Measurements from ENCODE around the gene MAPKAPK2.

The MAPKAPK2 gene

DNA sequence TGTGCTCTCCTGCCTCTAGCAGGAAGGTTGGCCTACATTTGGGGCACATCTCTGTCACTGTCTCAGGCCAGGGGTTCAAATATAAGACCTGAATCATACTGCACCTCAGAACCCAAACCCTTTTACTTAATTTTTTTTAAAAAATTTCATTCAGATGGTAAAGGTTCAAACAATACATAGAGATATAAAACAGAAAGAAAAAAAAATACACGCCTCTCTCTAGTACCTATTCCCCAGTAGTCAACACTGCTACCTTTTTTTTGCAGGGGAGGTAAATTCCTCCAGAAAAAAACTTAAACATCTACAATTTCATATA is 32.9 kb downstream of the MAPKAPK2 start:
- no peak for DNase-seq (ENCODE audit: low read depth in 2 of 2, low spot score in 1 of 2)

DNA sequence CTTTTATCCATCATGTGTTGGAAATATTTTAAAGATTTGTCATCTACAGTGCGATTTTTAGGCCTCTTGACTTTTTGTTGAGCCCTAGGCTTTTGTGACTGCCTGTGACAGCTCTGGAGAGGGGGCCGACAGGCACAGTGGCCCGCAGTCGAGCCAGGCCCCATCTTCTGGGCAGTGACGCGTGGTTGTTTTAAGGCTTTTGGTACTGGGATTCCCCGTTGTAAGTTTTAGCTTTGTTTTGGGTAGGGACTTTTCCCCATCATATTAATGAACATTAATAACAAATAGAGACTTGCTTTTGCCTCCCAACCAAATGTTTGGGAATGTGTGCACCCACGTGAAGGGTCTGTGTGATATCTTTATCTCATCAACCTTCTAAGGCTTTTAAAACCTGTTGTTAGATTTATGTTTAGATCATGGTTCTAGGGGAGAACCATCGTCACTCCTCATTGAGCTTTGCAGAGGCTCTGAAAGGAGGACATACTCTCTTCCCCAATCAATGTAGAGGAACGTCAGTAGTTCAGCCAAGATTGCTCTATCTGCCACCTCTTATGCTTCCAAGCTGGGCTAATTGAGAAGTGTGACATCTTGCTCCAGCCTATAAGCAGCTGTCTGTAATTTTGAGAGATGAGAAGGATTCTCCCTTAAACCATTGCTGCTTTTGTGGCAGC is 34.6 kb downstream of the MAPKAPK2 start:
- DNase-seq (ENCODE audit: low read depth in 2 of 2, low spot score in 1 of 2): no peak

DNA sequence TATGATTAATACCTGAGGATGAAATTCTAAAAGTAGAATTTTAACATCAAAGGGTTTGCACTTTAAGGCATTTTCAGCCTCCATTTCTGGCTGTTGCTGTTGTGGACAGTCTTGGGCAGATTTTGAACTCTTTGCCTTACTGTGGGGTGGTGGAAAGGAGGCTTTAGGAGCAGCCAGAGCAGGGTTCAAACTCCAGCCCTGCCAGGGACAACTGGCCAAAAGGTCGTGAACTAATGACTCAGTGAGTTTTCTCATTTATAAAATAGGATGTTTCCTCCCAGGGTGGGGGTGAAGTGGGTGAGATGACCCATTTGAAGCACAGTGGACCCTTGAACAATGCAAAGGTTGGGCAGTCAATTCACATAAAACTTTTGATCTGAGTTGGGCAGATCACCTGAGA is 36.7 kb downstream of the MAPKAPK2 start:
- DNase-seq (ENCODE audit: low read depth in 2 of 2, low spot score in 1 of 2): no peak

DNA sequence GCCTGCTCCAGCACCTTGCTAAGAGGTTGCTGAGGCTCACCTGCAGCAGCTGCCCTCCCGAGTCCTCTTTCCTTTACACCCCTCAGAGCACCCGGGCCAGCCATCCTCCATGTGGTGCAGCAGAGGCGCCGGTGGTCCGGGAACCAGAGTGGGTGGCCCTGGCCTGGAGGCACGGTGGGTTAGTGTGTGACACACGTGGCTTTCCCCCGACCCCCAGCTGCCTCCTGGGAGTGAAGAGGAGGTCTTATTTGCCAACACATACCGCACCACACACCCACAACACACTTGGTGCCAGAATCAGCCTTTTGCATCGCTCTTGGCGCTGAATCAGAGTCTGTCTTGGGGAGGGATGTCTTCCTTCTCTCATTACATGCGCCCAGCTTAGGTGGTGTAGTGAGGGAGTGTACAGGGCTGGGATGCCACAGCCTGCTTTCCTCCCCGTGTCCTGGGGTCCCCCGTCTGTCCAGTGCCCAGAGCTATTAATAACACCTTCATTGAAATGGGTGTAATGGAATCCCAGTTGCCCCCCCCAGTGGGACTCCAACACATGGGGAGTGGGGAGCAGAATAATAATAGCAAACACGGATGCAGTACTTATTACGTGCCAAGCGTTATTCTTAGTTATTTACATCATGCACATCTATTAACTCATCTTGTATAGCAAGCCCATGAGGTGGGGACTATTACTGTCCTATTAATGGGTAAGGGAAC is 38.2 kb downstream of the MAPKAPK2 start:
- DNase-seq (ENCODE audit: low read depth in 2 of 2, low spot score in 1 of 2): no peak

DNA sequence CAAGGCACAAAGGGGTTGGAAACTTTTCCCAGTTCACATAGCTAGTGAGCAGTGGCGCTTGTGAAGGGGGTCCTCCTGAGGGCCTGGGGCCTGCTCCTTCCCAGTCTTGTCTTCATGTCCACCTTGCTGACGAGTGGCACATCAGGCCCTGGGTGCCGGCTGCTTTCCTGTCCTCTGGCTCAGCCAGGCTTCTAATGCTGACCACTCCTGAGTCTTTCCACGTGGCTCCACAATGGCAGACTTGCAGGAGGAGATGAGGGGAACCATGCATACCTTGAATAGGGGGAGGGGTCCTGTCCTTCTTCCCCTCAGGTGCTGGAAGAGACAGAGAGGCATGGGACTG is 38.7 kb downstream of the MAPKAPK2 start:
- no peak for DNase-seq (ENCODE audit: low read depth in 2 of 2, low spot score in 1 of 2)

DNA sequence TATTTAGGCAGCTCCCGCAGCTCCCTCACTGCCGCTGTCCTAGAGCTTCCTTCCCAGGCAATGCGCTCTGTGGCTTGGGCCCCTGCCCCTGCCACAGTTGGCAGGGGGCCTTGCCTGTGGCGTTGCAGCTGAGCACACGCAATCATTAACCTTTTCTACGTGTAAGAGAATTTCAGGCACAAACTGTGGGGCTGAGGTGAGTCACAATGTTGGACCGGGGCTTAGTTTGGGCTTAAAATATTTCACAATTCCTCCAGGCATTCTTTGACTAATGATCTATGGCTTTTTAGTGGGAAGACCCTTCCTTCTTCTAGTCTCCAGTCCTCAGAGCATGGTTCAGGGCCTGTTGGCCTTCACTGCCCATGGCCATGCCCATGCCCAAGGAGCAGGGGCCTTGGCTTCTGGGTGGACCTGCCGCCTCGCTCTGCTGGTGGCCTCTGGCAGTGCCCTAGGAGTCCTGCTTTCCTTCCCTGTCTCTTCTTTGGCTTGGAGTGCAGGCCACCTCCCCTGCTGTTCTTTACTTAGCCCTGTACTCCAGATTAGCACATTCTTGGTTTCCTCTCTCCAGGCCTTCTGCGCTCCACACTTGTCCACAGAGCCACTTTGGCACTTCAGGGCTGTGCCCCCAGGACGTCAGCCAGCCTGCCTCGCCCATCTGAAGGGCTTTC is 39.2 kb downstream of the MAPKAPK2 start:
- no peak for DNase-seq (ENCODE audit: low read depth in 2 of 2, low spot score in 1 of 2)

DNA sequence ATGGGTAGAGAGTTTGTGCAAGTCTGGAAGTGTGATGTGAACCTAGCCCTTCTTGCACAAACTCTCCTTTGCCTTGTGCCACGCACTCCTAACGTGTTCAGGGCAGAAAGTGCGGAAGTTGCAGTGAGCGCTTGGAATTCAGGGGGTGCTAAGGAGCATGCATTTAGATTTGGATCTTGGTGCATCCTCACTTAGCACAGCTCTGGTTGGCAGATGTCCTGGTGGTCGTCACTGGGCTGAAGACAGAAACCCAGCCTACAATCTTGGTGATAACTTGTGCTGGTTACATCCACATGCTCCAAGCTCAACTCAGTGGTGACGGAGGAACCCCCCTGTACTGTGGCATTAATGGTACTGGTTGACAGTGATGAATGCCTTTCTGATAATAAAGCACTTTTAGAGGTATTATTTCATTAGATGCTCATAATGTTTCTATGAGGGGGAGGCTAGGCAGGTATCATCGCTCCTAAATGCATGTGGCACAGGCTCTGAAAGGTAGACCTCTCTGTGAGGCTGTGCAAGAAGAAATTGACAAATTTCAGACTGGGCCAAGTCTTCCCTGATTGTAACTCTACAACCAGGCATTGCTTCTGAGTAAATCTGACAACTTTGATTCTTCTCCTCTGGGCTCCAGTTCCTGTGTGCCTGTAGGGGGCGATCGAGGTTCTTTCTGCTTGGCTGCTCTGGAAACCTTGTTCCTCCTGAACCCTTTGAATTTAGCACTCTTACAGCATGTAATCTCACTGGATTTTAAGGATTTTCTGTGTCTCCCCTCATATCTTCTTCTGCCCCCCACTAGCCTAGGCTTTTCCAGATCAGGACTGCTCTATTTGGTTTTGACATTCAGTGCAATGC is 40.6 kb downstream of the MAPKAPK2 start:
- peak in 1 of 2 donors; percentile 21 for DNase-seq (ENCODE audit: low read depth in 2 of 2, low spot score in 1 of 2)

DNA sequence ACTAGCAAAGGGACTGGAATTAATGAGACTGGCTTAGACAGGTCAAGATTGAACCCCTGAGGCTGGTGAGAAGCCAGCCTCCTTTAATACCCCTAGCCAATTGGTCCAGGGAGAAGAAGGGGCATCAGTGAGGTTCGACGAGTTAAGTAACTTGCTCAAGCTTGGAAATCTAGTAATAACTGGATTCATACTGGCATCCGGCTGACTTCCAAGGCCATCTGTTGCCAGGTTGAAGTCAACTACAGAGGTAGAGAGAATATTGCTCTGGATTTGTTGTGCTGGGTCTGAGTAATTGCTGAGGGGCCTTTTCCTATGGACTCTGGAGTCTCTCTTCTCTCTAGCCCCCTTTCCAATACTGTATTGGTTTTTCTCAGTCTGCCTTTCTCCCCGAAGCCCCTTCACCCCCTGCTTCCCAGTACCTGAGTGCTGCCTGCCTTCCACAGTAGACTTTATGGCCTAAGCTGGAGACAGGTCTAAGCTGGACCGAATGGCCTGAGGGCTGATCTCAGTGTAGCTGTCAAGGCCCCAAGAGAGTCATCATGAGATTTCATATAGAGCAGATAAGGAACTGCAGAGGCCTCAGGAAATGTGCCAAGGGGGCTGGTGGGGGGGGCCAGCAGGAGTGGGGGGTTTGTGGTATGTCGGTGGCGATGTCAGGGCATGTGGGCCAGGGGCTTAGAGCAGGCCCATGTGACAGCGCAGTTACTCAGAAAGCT is 43.4 kb downstream of the MAPKAPK2 start:
- DNase-seq (ENCODE audit: low read depth in 2 of 2, low spot score in 1 of 2): no peak

DNA sequence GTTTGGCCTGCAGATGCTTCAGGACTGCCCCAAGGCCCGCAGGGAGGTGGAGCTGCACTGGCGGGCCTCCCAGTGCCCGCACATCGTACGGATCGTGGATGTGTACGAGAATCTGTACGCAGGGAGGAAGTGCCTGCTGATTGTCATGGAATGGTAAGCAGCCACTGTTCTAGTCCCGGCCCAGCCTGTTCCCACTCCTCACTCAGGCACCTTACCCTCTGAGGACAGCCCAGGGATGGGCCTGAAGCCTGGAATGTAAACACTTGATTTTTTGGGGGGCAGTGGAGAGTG is 43.9 kb downstream of the MAPKAPK2 start:
- DNase-seq (ENCODE audit: low read depth in 2 of 2, low spot score in 1 of 2): no peak

DNA sequence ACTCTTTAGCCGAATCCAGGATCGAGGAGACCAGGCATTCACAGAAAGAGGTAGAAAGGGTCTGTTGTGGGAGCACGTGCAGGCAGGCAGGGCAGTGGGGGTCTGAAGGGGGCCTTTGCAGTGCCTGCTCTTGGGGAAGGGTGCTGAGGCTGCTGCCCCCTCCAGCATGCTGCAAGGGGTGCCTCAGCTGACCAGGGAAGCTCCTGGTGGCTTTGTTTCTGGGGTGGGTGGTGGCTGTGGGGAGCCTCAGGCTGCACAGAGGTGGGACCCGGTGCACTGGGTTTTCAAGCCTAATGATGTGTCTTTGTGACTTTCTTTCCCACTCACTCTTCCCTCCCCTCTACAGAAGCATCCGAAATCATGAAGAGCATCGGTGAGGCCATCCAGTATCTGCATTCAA is 44.3 kb downstream of the MAPKAPK2 start:
- no peak for DNase-seq (ENCODE audit: low read depth in 2 of 2, low spot score in 1 of 2)

DNA sequence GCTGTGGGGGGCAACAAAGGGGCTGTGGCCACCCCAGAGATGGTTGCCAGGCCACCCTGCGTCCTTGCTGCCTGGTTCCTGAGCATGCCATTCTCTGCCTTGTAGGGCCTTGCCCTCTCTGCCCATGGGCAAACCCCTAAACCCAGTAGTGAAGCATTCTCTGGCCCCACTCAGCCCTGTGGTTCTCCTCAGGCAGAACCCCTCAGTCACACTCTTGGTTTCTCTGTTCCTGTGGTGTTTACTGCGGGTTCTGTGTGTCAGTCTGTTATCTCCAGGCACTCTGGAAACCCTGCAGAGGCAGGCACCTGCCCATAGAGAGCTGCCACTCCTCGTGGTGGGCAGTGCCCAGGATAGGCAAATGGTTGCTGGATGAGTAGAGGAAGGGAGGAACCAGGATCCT is 44.8 kb downstream of the MAPKAPK2 start:
- DNase-seq (ENCODE audit: low read depth in 2 of 2, low spot score in 1 of 2): no peak

DNA sequence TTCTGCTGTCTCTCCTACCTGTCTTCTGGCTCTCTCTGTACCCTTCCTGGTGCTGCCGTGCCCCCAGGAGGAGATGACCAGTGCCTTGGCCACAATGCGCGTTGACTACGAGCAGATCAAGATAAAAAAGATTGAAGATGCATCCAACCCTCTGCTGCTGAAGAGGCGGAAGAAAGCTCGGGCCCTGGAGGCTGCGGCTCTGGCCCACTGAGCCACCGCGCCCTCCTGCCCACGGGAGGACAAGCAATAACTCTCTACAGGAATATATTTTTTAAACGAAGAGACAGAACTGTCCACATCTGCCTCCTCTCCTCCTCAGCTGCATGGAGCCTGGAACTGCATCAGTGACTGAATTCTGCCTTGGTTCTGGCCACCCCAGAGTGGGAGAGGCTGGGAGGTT is 47.8 kb downstream of the MAPKAPK2 start:
- DNase-seq (ENCODE audit: low read depth in 2 of 2, low spot score in 1 of 2): no peak

DNA sequence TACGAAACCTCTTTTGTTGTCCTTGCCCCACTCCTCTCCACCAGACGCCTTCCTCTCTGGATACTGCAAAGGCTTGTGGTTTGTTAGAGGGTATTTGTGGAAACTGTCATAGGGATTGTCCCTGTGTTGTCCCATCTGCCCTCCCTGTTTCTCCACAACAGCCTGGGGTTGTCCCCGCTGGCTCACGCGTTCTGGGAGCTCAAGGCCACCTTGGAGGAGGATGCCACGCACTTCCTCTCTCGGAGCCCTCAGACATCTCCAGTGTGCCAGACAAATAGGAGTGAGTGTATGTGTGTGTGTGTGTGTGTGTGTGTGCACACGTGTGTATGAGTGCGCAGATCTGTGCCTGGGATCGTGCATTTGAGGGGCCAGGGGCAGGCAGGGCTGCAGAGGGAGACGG is 48.3 kb downstream of the MAPKAPK2 start:
- no peak for DNase-seq (ENCODE audit: low read depth in 2 of 2, low spot score in 1 of 2)

DNA sequence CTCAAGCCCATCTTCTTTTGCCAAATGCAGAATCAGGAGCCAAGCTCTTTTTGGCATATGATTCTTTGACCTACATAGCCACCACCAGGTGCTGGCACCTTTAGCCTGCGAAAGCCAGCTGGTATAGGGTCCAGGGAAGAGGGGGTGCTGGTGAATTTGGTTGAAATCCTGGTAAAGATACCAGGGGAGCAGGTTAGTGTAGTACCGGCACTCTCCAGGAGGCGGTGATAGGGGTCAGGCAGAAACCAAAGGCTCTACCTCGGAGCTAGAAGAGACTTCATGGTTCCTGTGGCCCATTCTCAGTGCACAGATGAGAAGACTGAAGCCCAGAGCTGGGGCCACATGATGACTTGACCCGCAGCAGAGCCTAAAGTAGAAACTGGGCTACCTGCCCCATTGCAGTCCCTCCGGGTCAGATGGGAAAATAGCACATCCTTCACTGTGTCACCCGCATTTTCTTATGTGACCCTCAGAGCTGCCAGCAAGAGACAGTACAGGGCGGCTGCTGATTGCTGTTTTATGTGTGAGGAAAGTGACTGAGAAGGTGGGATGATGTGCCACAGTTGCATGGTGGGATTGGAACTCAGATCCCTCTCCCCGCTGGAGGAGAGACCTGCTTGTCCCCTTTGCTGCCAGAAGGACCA is 49.9 kb downstream of the MAPKAPK2 start:
- DNase-seq (ENCODE audit: low read depth in 2 of 2, low spot score in 1 of 2): peak; percentile 61 to 66

DNA sequence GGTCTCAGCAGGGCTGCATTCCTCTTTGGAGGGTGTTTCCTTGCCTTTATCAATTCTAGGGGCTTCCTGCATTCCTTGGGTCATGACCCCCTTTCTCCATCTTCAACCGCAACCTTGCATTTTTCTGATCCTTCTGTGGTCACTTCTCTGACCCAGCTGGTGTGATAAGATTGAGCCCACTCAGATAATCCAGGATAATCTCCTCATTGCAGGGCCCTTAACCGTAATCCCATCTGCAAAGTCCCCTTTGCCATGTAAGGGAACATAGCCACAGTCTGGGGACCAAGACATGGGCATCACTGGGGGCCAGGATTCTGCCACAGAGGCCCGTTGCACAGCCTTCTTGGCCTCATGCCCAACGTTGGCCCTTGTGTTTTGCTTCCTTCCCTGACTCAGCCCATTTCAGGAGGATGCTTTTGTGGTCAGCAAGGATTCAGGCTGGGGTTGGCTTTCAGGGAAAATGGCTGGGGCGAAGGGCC is 50.9 kb downstream of the MAPKAPK2 start:
- no peak for DNase-seq (ENCODE audit: low read depth in 2 of 2, low spot score in 1 of 2)

DNA sequence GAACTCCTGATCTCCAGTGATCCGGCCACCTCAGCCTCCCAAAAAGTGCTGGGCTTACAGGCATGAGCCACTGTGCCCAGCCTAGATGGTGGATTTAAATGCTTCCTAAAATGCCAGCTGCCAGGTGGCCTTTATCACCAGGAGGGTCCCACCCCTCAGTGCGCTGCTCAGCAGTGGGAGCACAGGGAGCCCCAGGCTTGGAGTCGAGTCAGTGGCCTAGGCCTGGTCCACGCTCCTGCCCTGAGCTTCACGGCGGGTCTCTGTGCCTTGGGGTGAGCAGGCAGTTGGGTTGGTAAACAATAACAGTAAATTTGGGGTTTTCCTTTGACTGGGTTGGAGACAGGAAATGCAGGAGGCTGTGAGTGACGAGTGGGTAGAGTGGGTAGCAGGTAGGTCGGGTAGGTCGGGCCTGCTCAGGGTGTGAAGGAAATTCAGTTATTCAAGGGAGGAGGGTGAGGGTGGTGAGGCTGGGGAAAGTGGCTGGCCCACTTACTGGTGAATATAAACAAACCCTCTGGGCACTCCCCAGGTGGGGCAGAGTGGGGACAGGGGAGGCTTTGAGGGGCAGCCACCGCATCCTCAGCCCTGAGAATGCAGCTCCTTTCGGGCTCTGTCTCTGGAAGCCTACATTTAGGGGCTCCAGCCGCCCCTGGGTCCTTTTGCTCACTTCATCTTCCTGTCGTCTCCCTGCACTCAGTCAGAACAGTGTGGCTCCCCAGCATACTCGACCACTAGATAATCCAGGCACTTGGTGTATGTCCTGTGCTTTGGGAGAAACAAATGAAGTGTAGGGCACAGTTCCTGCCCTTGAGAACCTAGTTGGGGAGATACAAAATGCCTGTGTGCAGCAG is 52.4 kb downstream of the MAPKAPK2 start:
- peak in 1 of 2 donors; percentile 29 for DNase-seq (ENCODE audit: low read depth in 2 of 2, low spot score in 1 of 2)

DNA sequence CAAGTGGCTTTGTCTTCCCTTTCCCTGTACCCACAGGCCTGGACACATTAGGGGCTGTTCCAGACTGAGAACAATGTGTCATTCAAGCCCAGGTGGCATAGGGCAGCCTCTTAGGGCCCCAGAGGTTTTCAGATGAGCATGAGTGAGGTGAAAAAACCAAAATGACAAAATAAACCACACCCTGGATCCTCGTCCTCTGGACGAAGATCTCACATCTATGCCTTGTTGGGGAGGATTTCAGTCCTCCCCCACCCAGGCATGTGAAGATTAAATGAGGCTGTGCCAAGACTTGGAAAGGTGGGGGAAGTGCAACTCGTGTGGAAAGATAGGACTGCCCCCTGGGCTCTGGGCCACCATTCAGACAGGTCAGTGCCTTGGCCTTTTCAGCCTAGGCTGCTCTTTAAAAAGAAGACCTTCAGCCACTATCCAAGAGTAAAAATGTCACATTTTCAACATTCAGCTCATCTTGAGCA is 53.1 kb downstream of the MAPKAPK2 start:
- DNase-seq (ENCODE audit: low read depth in 2 of 2, low spot score in 1 of 2): no peak

DNA sequence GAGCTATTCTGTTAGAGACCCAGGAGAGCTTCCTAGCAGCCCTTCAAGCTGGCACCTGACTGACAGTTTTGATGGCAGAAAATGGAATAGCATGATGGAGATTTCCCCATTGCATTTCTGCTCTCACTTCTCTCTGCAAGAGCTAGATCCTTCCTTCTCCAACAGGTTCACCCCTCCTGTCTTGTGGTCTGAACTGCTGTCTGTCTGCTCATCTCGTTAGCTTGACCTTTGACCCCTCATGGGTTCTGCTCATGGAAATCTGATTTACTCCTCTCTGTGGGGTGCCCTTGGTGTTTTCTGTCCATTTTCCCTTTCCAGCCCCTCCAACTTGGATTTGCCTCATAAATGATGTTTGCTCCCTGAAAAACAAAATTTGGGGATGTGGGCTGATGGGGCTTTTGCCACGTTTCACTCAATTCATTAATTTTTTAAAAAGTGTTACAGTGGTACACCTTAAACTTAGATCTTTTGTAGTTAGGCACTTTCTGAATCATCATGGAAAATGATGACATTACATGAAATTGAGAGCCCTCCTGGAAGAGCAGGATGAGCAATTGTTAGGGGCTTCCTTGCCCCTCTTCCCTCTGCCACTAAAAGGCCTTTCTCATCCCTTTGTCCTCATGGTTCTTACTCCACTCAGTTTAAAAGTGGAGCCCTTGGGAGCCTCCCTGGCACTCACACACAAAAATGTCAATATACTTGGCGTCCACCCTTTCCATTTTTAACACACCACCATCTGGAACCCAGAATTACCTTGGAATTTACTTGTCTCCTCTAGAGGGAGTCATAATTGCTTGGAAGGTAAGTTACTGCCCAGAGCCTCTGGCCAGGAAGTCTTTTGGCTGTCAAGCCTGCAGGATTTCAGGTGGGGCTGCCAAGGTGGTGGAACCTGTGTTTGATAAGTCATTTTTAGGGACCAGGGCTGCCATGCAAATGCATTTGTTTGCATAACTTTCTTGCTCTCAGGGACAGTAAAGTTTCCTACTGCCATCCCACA is 54.0 kb downstream of the MAPKAPK2 start:
- no peak for DNase-seq (ENCODE audit: low read depth in 2 of 2, low spot score in 1 of 2)

Data from stimulated activated CD8-positive, alpha-beta memory T cell treated with anti-CD3 and anti-CD28 coated beads, Interleukin-4, amount 100 ng/mL, for 1 hour (primary cell).